Caco-2 (cell line): Measurements from ENCODE around the gene LRRC53. TPM values are rescaled to one million over a fixed set of nuclear protein-coding genes. Genes with fewer than 3 reads are reported as not detected.

Experiments used
- BruUV-seq: library from RNA; stranded (reverse); fragments of 400-500 nt; replicated peaks from 2 replicates; lab custom pipeline; 2021; lab: Mats Ljungman, UMichigan
- CTCF ChIA-PET: fragments of 300-600 bp; sonication (Branson Sonifier 250); formaldehyde crosslinking; loops from one replicate; lab custom pipeline; 2022; ENCODE audit warnings: antibody characterized with exemption; lab: Charles Lee
- POLR2A ChIA-PET: fragments of 300-600 bp; sonication (Branson Sonifier 250); formaldehyde crosslinking; loops from one replicate; lab custom pipeline; 2022; ENCODE audit warnings: antibody characterized with exemption; lab: Charles Lee
- DNase-seq, 2 experiments: peaks; one replicate each; pipeline versions ENCODE4 v3.0.0 to v3.0.0-alpha.2; 2020 to 2022
- H3K27me3 ChIP-seq: replicated peaks from 2 replicates; pipeline ENCODE4 v1.6.0; 2011; ENCODE audit warnings: low read length; ENCODE audit not compliant: control insufficient read depth, insufficient read depth
- H3K36me3 ChIP-seq: 2 replicates; pipeline ENCODE4 v1.5.1; 2011; ENCODE audit warnings: low read length; ENCODE audit not compliant: control insufficient read depth, insufficient read depth
- H3K4me1 ChIP-seq: fragments of 250-450 bp; sonication (Bioruptor Pico); 2 replicates; pipeline ENCODE4 v1.5.1; 2020; ENCODE audit warnings: mild to moderate bottlenecking
- H3K4me3 ChIP-seq: 2 replicates; pipeline ENCODE4 v1.5.1; 2011; ENCODE audit warnings: low read depth, mild to moderate bottlenecking, control low read depth, low read length
- H3K9me3 ChIP-seq: fragments of 250-450 bp; sonication (Bioruptor Pico); 2 replicates; pipeline ENCODE4 v1.5.1; 2020; ENCODE audit warnings: mild to moderate bottlenecking, moderate library complexity
- H3K27ac Mint-ChIP-seq: one replicate; pipeline ENCODE4 v1.8.0; 2022; ENCODE audit warnings: mixed read lengths; ENCODE audit not compliant: unreplicated experiment
- H3K27me3 Mint-ChIP-seq: one replicate; pipeline ENCODE4 v1.8.0; 2022; ENCODE audit warnings: mixed read lengths; ENCODE audit not compliant: insufficient read depth, unreplicated experiment
- H3K36me3 Mint-ChIP-seq: one replicate; pipeline ENCODE4 v1.8.0; 2022; ENCODE audit warnings: mild to moderate bottlenecking, mixed read lengths; ENCODE audit not compliant: insufficient read depth, unreplicated experiment
- H3K4me1 Mint-ChIP-seq: one replicate; pipeline ENCODE4 v1.8.0; 2022; ENCODE audit warnings: low read depth, mixed read lengths; ENCODE audit not compliant: unreplicated experiment
- H3K4me3 Mint-ChIP-seq: one replicate; pipeline ENCODE4 v1.8.0; 2022; ENCODE audit warnings: mild to moderate bottlenecking, moderate library complexity, mixed read lengths; ENCODE audit not compliant: unreplicated experiment
- H3K9me3 Mint-ChIP-seq: one replicate; pipeline ENCODE4 v1.8.0; 2022; ENCODE audit warnings: mixed read lengths; ENCODE audit not compliant: unreplicated experiment
- CTCF ChIP-seq, 2 experiments: fragments of 200-600 bp in 1 of 2; IDR thresholded peaks; 1 replicate in 1 of 2; 2 replicates in 1 of 2; pipeline versions ENCODE4 v1.5.1 to v1.8.0; 2011 to 2022; ENCODE audit warnings: antibody characterized with exemption in 1 of 2, control low read depth in 1 of 2, inconsistent platforms in 1 of 2, low read depth in 1 of 2, low read length in 1 of 2, mild to moderate bottlenecking in 1 of 2, moderate library complexity in 1 of 2; ENCODE audit not compliant: insufficient read depth in 1 of 2, severe bottlenecking in 1 of 2, unreplicated experiment in 1 of 2
- intact Hi-C: fragments of 100-400 bp; cut with micrococcal nuclease; formaldehyde crosslinking; loops from one replicate; pipeline ENCODE4 v1.10.0; 2022; ENCODE audit not compliant: unreplicated experiment
- total RNA-seq: library from RNA; stranded (reverse); gene quantifications from 2 replicates; pipeline ENCODE4 v1.2.3, GENCODE V29; 2022

The LRRC53 gene
- total RNA-seq, 1 experiment from 2014 or later, result not detected

GRCh38 chr1:74513411-74514300 is 1.2 kb upstream of the LRRC53 start:
- H3K36me3 ChIP-seq, result no peaks in the 10 kb centered on the region
- Mint-ChIP-seq H3K4me1 (no peaks in the 10 kb centered on the region), H3K27me3 (peaks cover 10% of the 10 kb centered on the region), H3K36me3 (no peaks in the 10 kb centered on the region), H3K4me3 (no peak overlapping the region), H3K27ac (no peak overlapping the region), H3K9me3 (no peaks in the 10 kb centered on the region)
- H3K4me1 ChIP-seq, result no peaks in the 10 kb centered on the region
- DNase-seq, result no peak
- BruUV-seq, result no TSS peak
- no peaks in the 10 kb centered on the region for H3K27me3 ChIP-seq
- CTCF ChIA-PET, result no interaction called here
- H3K4me3 ChIP-seq, result no peak overlapping the region
- POLR2A ChIA-PET, result no interaction called here
- intact Hi-C loops, result no loop called here
- TF ChIP-seq CTCF (IDR thresholded peaks at IDR 0.05; ENCODE audit: insufficient read depth in 1 of 2, low read depth in 1 of 2, low read length in 1 of 2, severe bottlenecking in 1 of 2, unreplicated experiment in 1 of 2), result no peak
- no peaks in the 10 kb centered on the region for H3K9me3 ChIP-seq

GRCh38 chr1:74508449-74508848 is 4.0 kb downstream of the LRRC53 start:
- peaks cover 14% of the 10 kb centered on the region for H3K27me3 Mint-ChIP-seq
- POLR2A ChIA-PET, result no interaction called here

More at GRCh38 chr1:74508449-74508848, 4.0 kb downstream of the LRRC53 start:
- Histone ChIP-seq H3K4me1 (no peaks in the 10 kb centered on the region), H3K4me3 (no peak overlapping the region), H3K36me3 (no peaks in the 10 kb centered on the region), H3K9me3 (no peaks in the 10 kb centered on the region), H3K27me3 (no peaks in the 10 kb centered on the region)
- intact Hi-C loops, result loop anchor here (10.0 kb wide), 1 partner anchor 176 kb away; no protein-coding TSS in a partner anchor
- H3K36me3 Mint-ChIP-seq, result no peaks in the 10 kb centered on the region
- no TSS peak for BruUV-seq
- CTCF ChIA-PET, result no interaction called here
- H3K4me1 Mint-ChIP-seq, result no peaks in the 10 kb centered on the region
- no peak overlapping the region for H3K27ac Mint-ChIP-seq
- TF ChIP-seq CTCF (IDR thresholded peaks at IDR 0.05; ENCODE audit: insufficient read depth in 1 of 2, low read depth in 1 of 2, low read length in 1 of 2, severe bottlenecking in 1 of 2, unreplicated experiment in 1 of 2), result no peak
- H3K4me3 Mint-ChIP-seq, result no peak overlapping the region
- no peaks in the 10 kb centered on the region for H3K9me3 Mint-ChIP-seq
- DNase-seq, result no peak
